Esophagus muscularis mucosa (tissue), 4 donors: ENCODE measurements around the gene TDG.

Source experiments
- EP300 ChIP-seq: sonication (generic); formaldehyde crosslinking; IDR thresholded peaks from one replicate; pipeline ENCODE4 v1.6.1; 2017; ENCODE audit warnings: antibody characterized with exemption
- POLR2A ChIP-seq: fragments of 450-650 bp; IDR thresholded peaks from one replicate; pipeline ENCODE4 v1.6.1; 2017; ENCODE audit warnings: antibody characterized with exemption, moderate library complexity, mild to moderate bottlenecking, low read depth
- TF ChIP-seq, protein P1 (sequence below), 3 experiments: fragments of 200-600 bp in 2 of 3; fragments of 450-650 bp in 1 of 3; sonication (generic) in 2 of 3; IDR thresholded peaks; one replicate each; pipeline ENCODE4 v1.5.1; 2017 to 2019; ENCODE audit warnings: antibody characterized with exemption in 3 of 3, mild to moderate bottlenecking in 2 of 3, moderate library complexity in 1 of 3

DNA sequence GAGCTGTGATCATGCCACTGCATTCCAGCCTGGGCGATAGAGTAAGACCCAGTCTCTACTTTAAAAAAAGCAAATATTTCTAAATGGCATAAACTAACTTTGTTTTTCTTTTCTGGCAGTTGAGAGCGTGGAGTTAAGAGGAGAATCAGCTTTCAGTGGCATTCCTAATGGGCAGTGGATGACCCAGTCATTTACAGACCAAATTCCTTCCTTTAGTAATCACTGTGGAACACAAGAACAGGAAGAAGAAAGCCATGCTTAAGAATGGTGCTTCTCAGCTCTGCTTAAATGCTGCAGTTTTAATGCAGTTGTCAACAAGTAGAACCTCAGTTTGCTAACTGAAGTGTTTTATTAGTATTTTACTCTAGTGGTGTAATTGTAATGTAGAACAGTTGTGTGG is 21.2 kb downstream of the TDG start:
- TF ChIP-seq, protein P1, sequence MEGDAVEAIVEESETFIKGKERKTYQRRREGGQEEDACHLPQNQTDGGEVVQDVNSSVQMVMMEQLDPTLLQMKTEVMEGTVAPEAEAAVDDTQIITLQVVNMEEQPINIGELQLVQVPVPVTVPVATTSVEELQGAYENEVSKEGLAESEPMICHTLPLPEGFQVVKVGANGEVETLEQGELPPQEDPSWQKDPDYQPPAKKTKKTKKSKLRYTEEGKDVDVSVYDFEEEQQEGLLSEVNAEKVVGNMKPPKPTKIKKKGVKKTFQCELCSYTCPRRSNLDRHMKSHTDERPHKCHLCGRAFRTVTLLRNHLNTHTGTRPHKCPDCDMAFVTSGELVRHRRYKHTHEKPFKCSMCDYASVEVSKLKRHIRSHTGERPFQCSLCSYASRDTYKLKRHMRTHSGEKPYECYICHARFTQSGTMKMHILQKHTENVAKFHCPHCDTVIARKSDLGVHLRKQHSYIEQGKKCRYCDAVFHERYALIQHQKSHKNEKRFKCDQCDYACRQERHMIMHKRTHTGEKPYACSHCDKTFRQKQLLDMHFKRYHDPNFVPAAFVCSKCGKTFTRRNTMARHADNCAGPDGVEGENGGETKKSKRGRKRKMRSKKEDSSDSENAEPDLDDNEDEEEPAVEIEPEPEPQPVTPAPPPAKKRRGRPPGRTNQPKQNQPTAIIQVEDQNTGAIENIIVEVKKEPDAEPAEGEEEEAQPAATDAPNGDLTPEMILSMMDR (IDR thresholded peaks at IDR 0.05), result no peak
- TF ChIP-seq EP300 (no peak), POLR2A (no peak)
